K562 (cell line): Measurements from ENCODE around the gene DCAF15. TPM values are rescaled to one million over a fixed set of nuclear protein-coding genes. Genes with fewer than 3 reads are reported as not detected.
A peak's percentile ranks its signal among the peaks of the same experiment; 100 is the strongest.

Source experiments
- ATAC-seq: fragments of 200-7000 bp; cut with Tn5 transposase; 3 replicates; pipeline ENCODE4 v1.9.1; 2020; ENCODE audit warnings: moderate library complexity
- BruUV-seq: library from RNA; stranded (reverse); fragments of 400-500 nt; replicated peaks from 2 replicates; lab custom pipeline; 2021; lab: Mats Ljungman, UMichigan
- CTCF ChIA-PET: fragments of 300-600 bp; formaldehyde crosslinking; extraction: SDS; loops from one replicate; lab custom pipeline; 2021; ENCODE audit warnings: low intra/inter-chr PET ratio; lab: Yijun Ruan, JAX
- POLR2A ChIA-PET: fragments of 300-600, 350-650 bp; sonication (Branson Sonifier 250); formaldehyde crosslinking; extraction: SDS; loops from one replicate; lab custom pipeline; 2021; ENCODE audit warnings: antibody characterized with exemption, inconsistent platforms; lab: Yijun Ruan, JAX
- DNase-seq, 4 experiments: peaks; one replicate each; pipeline versions ENCODE4 v3.0.0 to v3.0.0-alpha.2; 2011 to 2018; ENCODE audit warnings: low spot score in 3 of 4, mixed read lengths in 3 of 4; ENCODE audit errors: extremely low read depth in 1 of 4
- FAIRE-seq: peaks from 2 replicates; lab custom pipeline; 2011; peaks lifted over from hg19 to GRCh38; lab: Jason Lieb, UNC
- H2AFZ ChIP-seq: 2 replicates; pipeline ENCODE4 v1.6.0; 2011; ENCODE audit warnings: low read depth, low read length, control low read depth, inconsistent platforms
- H3K27ac ChIP-seq: fragments of 200-600 bp; 3 replicates; pipeline ENCODE4 v1.8.0; 2011; ENCODE audit warnings: low read depth, mild to moderate bottlenecking, control low read depth, inconsistent platforms, low read length, moderate library complexity, mixed read lengths; ENCODE audit errors: extremely low read depth
- H3K27me3 ChIP-seq, 2 experiments: fragments of 300-600 bp in 1 of 2; 2 replicates in 1 of 2; 3 replicates in 1 of 2; pipeline versions ENCODE4 v1.6.0 to v1.8.0; 2011; ENCODE audit warnings: inconsistent platforms in 2 of 2, low read length in 2 of 2, mild to moderate bottlenecking in 1 of 2, mixed read lengths in 1 of 2, moderate library complexity in 1 of 2; ENCODE audit not compliant: control insufficient read depth in 2 of 2, insufficient read depth in 2 of 2
- H3K36me3 ChIP-seq: fragments of 300-600 bp; 3 replicates; pipeline ENCODE4 v1.8.0; 2011; ENCODE audit warnings: mild to moderate bottlenecking, low read length, inconsistent platforms; ENCODE audit not compliant: control insufficient read depth, insufficient read depth
- H3K4me1 ChIP-seq, 2 experiments: fragments of 200-600 bp in 1 of 2; replicated peaks in 1 of 2; 2 replicates in 1 of 2; 3 replicates in 1 of 2; pipeline versions ENCODE4 v1.5.1 to v1.8.0; 2011; ENCODE audit warnings: inconsistent platforms in 2 of 2, low read length in 2 of 2, mild to moderate bottlenecking in 1 of 2, mixed read lengths in 1 of 2, moderate library complexity in 1 of 2; ENCODE audit not compliant: control insufficient read depth in 2 of 2, insufficient read depth in 2 of 2
- H3K4me2 ChIP-seq: 2 replicates; pipeline ENCODE4 v1.6.1; 2011; ENCODE audit warnings: low read length, control low read depth, inconsistent platforms, mixed read lengths; ENCODE audit not compliant: insufficient read depth
- H3K4me3 ChIP-seq: fragments of 200-600 bp; sonication (generic), shearing (Covaris generic); 2 replicates; pipeline ENCODE4 v1.5.1; 2016; ENCODE audit warnings: control low read depth, inconsistent platforms
- H3K79me2 ChIP-seq: fragments of 200-600 bp; 3 replicates; pipeline ENCODE4 v1.8.0; 2011; ENCODE audit warnings: low read length, inconsistent platforms; ENCODE audit not compliant: control insufficient read depth, insufficient read depth
- H3K9ac ChIP-seq, 2 experiments: 2 replicates each; pipeline versions ENCODE4 v1.6.0 to v1.6.1; 2011; ENCODE audit warnings: low read depth in 2 of 2, low read length in 2 of 2, control low read depth in 1 of 2, inconsistent platforms in 1 of 2, mild to moderate bottlenecking in 1 of 2, mixed read lengths in 1 of 2; ENCODE audit not compliant: insufficient read depth in 1 of 2
- H3K9me1 ChIP-seq: one replicate; pipeline ENCODE4 v1.6.0; 2011; ENCODE audit warnings: inconsistent platforms, mild to moderate bottlenecking, low read length, moderate library complexity; ENCODE audit not compliant: control insufficient read depth, insufficient read depth
- H3K9me3 ChIP-seq: replicated peaks from 2 replicates; pipeline ENCODE4 v1.5.1; 2011; ENCODE audit warnings: low read depth, low read length, inconsistent platforms; ENCODE audit not compliant: control insufficient read depth, insufficient read depth
- H4K20me1 ChIP-seq: replicated peaks from 2 replicates; pipeline ENCODE4 v1.6.1; 2011; ENCODE audit warnings: low read length, inconsistent platforms, mixed read lengths; ENCODE audit not compliant: control insufficient read depth, insufficient read depth
- FOS ChIP-seq: IDR thresholded peaks from 3 replicates; pipeline ENCODE4 v1.6.1; 2011; ENCODE audit not compliant: insufficient read length; ENCODE audit errors: extremely low read depth
- IRF1 ChIP-seq: sonication (generic); formaldehyde crosslinking; IDR thresholded peaks from 2 replicates; pipeline ENCODE4 v1.8.0; 2022; ENCODE audit warnings: missing genetic modification reagents, mild to moderate bottlenecking, borderline replicate concordance
- KDM4B ChIP-seq, 2 experiments: fragments of 450-650 bp in 1 of 2; sonication (generic) in 1 of 2; IDR thresholded peaks; 2 replicates each; pipeline ENCODE4 v1.6.1; 2016 to 2017; ENCODE audit warnings: borderline replicate concordance in 2 of 2, antibody characterized with exemption in 1 of 2, low read depth in 1 of 2, mild to moderate bottlenecking in 1 of 2
- MEIS2 ChIP-seq: fragments of 450-650 bp; IDR thresholded peaks from 2 replicates; pipeline ENCODE4 v1.6.1; 2014; ENCODE audit warnings: mild to moderate bottlenecking; ENCODE audit not compliant: partially characterized antibody
- POLR2G ChIP-seq: fragments of 200-400 bp; formaldehyde crosslinking; IDR thresholded peaks from 2 replicates; pipeline ENCODE4 v1.6.1; 2017; ENCODE audit warnings: low read depth, mild to moderate bottlenecking, antibody characterized with exemption, low read length, moderate library complexity
- ZBTB33 ChIP-seq: sonication (generic); formaldehyde crosslinking; IDR thresholded peaks from 2 replicates; pipeline ENCODE4 v1.8.1; 2023; ENCODE audit warnings: mild to moderate bottlenecking, missing genetic modification reagents
- ZZZ3 ChIP-seq: fragments of 450-650 bp; IDR thresholded peaks from 2 replicates; pipeline ENCODE4 v1.6.1; 2016; ENCODE audit warnings: antibody characterized with exemption, mild to moderate bottlenecking, moderate library complexity
- WGBS: fragments of 100-300 bp; shearing (Covaris generic); methylation state at CpG from one replicate; pipeline ENCODE4 v1.1.6; 2016; ENCODE audit warnings: low coverage, mixed read lengths; ENCODE audit not compliant: insufficient coverage; ENCODE audit errors: missing lambda C conversion rate; 5-methylcytosine and 5-hydroxymethylcytosine counted together
- in situ Hi-C: fragments of 300-500 bp; cut with MboI; formaldehyde crosslinking; loops from 4 replicates; pipeline ENCODE4 v1.15.0; 2018; ENCODE audit warnings: inconsistent platforms, mixed read lengths
- intact Hi-C: fragments of 100-400 bp; cut with micrococcal nuclease; formaldehyde crosslinking; loops from 2 replicates; pipeline ENCODE4 v1.14.2; 2022
- polyA plus RNA-seq, 8 experiments: library from polyadenylated mRNA; depleted of rRNA in 4 of 8; stranded (reverse) in 5 of 8; unstranded in 3 of 8; fragments of >200 nt; fragmentation: Nextera tagmentation in 2 of 8; fragmentation: Illumina TruSeq in 1 of 8; extraction: Ambion mirVana in 2 of 8; extraction: Trizol in 1 of 8; gene quantifications; 2 replicates each; pipeline versions ENCODE4 v1.2.1 to v1.2.3, GENCODE V29; 2011 to 2014; ENCODE audit warnings: inconsistent platforms in 1 of 8, missing spikeins in 1 of 8
- total RNA-seq, 7 experiments: library from RNA; depleted of rRNA in 6 of 7; stranded (reverse); fragments of >200 nt in 6 of 7; fragmentation: Illumina TruSeq in 2 of 7; extraction: Trizol in 2 of 7; gene quantifications; 2 replicates each; pipeline versions ENCODE4 v1.2.1 to v1.2.3, GENCODE V29; 2011 to 2021; ENCODE audit warnings: low replicate concordance in 1 of 7

DCAF15 gene
- total and polyA plus RNA-seq, 9 of the 15 experiments (the other 6 are each of a cell fraction or from before 2014, with no cell fraction given) = 0.17 to 68.5 (median 27.7) TPM

DNA sequence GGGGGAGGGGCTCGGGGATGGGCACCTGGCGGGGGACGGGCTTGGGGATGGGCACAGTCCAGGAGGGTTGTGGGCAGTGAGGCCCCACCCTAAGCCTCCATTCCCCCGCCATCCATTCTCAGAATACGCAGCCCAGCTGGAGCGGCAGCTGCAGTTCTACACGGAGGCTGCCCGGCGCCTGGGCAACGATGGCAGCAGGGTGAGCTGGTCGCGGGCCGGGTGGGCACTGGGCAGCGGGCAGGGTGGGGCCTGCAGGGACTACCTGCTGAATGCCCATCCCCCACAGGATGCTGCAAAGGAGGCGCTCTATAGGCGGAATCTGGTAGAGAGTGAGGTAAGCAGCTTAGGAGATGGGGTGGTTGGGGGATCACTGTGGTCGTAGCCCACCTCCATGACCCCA, 22.4 kb upstream of the DCAF15 start:
- H2AFZ ChIP-seq = no peak overlapping the region
- in situ Hi-C loops = no loop called here
- FAIRE-seq (no peak), ATAC-seq (no peak), DNase-seq (no peak)
- no peak overlapping the region for H3K27ac ChIP-seq
- H3K4me2 ChIP-seq = no peak overlapping the region
- BruUV-seq = no TSS peak
- H3K4me1 ChIP-seq = peaks cover 0 to 37% of the 10 kb centered on the region in 2 experiments; a peak in 2 of 5 replicates
- H3K4me3 ChIP-seq = no peak overlapping the region
- WGBS = 92% methylated on average over 6 of the region's 17 CpGs
- no peaks in the 10 kb centered on the region for H3K79me2 ChIP-seq
- POLR2A ChIA-PET = interaction anchor here (1.0 to 1.4 kb wide), 2 partner anchors 11 to 13 kb away, joined by 4 to 9 read pairs; no protein-coding TSS in a partner anchor
- CTCF ChIA-PET = no interaction called here
- H3K9me3 ChIP-seq = no peaks in the 10 kb centered on the region
- TF ChIP-seq MEIS2 (no peak), ZBTB33 (CRISPR knock-in tag) (peak; percentile 84), FOS (no peak), IRF1 (CRISPR knock-in tag) (no peak), POLR2G (0 out of 2 replicates have a peak, but pooled peaks have one; percentile 16), KDM4B (IDR thresholded peaks at IDR 0.05; ENCODE audit: borderline replicate concordance in 2 of 2, low read depth in 1 of 2) (no peak), ZZZ3 (no peak)
- H3K9me1 ChIP-seq = peaks cover 4% of the 10 kb centered on the region
- H4K20me1 ChIP-seq = no peaks in the 10 kb centered on the region
- H3K36me3 ChIP-seq = peaks cover 36% of the 10 kb centered on the region; the same call in 2 of the 3 replicates
- intact Hi-C loops = no loop called here
- H3K27me3 ChIP-seq = no peaks in the 10 kb centered on the region; a peak in 1 of 5 replicates
- no peak overlapping the region for H3K9ac ChIP-seq
